HL-60 (cell line): ENCODE measurements around the gene NR2F6.

Source experiments
- CTCF ChIP-seq: IDR thresholded peaks from one replicate; pipeline ENCODE4 v1.5.1; 2011; ENCODE audit warnings: low read length, control low read depth, inconsistent platforms; ENCODE audit not compliant: insufficient read depth
- GABPA ChIP-seq: IDR thresholded peaks from 2 replicates; pipeline ENCODE4 v1.6.1; 2012; ENCODE audit warnings: low read depth
- REST ChIP-seq: IDR thresholded peaks from 2 replicates; pipeline ENCODE4 v1.6.1; 2012; ENCODE audit warnings: low read depth; ENCODE audit not compliant: insufficient replicate concordance

GRCh38 chr19:17202249-17202648 lies 43.5 kb downstream of the NR2F6 start:
- TF ChIP-seq CTCF, result no peak
- no peak for TF ChIP-seq GABPA
- TF ChIP-seq REST, result no peak
